Left ventricle myocardium superior (tissue), 1 donor: ENCODE results near the gene KCTD7. TPM values are rescaled to one million over a fixed set of nuclear protein-coding genes. Genes with fewer than 3 reads are reported as not detected.
A peak's percentile ranks its signal among the peaks of the same experiment; 100 is the strongest.
"Not testable (repeated sequence)": the region's sequence is repeated elsewhere in the genome, so short reads cannot be mapped to it uniquely, and the experiment has no call there.

Source experiments
- ATAC-seq: fragments of 200-7000 bp; cut with Tn5 transposase; one replicate; pipeline ENCODE4 v1.9.1; 2020; ENCODE audit warnings: mild to moderate bottlenecking, moderate library complexity
- DNase-seq: peaks from one replicate; pipeline ENCODE4 v3.0.0-alpha.2; 2020
- intact Hi-C: fragments of 100-400 bp; cut with micrococcal nuclease; formaldehyde crosslinking; loops from one replicate; pipeline ENCODE4 v1.11.0; 2022
- total RNA-seq: library from RNA; stranded (reverse); fragmentation: NEBNext Ultra II Directional; extraction: Animal tissue kit (Norgen Biotek cat#: 25700); gene quantifications from one replicate; pipeline ENCODE4 v1.2.1, GENCODE V29; 2021
- donor health status: DM: no; HTN: yes; CAD: no; lungs with severe emphysema.

Gene KCTD7
- total RNA-seq, 1 donor from 2014 or later = 8.0 TPM

GRCh38 chr7:66609176-66609575 is 19.5 kb upstream of the KCTD7 start:
- ATAC-seq (no peak), DNase-seq (no peak)
- intact Hi-C loops = no loop called here

GRCh38 chr7:66614596-66614995 is 14.1 kb upstream of the KCTD7 start:
- ATAC-seq, DNase-seq, intact Hi-C loops: not testable (repeated sequence)

GRCh38 chr7:66615699-66616098 is 13.0 kb upstream of the KCTD7 start:
- ATAC-seq (no peak), DNase-seq (no peak)
- intact Hi-C loops = no loop called here

- intact Hi-C loops = no loop called here
- no peak for DNase-seq
- ATAC-seq = no peak
These were observed 11.4 kb upstream of the KCTD7 start for GRCh38 chr7:66617295-66617694.

GRCh38 chr7:66619341-66619948 is 9.2 kb upstream of the KCTD7 start:
- DNase-seq, intact Hi-C loops, ATAC-seq: not testable (repeated sequence)

GRCh38 chr7:66626331-66626934 is 2.2 kb upstream of the KCTD7 start:
- no peak for DNase-seq
- no peak for ATAC-seq
- intact Hi-C loops = no loop called here

GRCh38 chr7:66627151-66627681 is 1.5 kb upstream of the KCTD7 start:
- intact Hi-C loops = no loop called here
- DNase-seq (no peak), ATAC-seq (no peak)

GRCh38 chr7:66627881-66628360 is 760 bp upstream of the KCTD7 start:
- intact Hi-C loops = no loop called here
- DNase-seq = no peak
- ATAC-seq = peak; percentile 36

GRCh38 chr7:66629222-66630062 is 761 bp downstream of the KCTD7 start:
- peak; percentile 49 for ATAC-seq
- intact Hi-C loops = no loop called here
- no peak for DNase-seq

GRCh38 chr7:66630531-66630930 is 1.9 kb downstream of the KCTD7 start:
- no peak for ATAC-seq
- intact Hi-C loops = no loop called here
- no peak for DNase-seq

GRCh38 chr7:66631471-66631870 is 2.8 kb downstream of the KCTD7 start:
- intact Hi-C loops = no loop called here
- DNase-seq (no peak), ATAC-seq (no peak)

GRCh38 chr7:66634816-66635215 is 6.1 kb downstream of the KCTD7 start:
- no peak for ATAC-seq
- DNase-seq = no peak
- intact Hi-C loops = no loop called here

- DNase-seq, intact Hi-C loops: not testable (repeated sequence)
- ATAC-seq = peak; percentile 50
These were observed 6.8 kb downstream of the KCTD7 start for GRCh38 chr7:66635322-66635981.

- intact Hi-C loops, DNase-seq: not testable (repeated sequence)
- ATAC-seq = peak; percentile 51
These were observed 7.4 kb downstream of the KCTD7 start for GRCh38 chr7:66635982-66636546.

GRCh38 chr7:66638309-66639099 is 9.8 kb downstream of the KCTD7 start:
- intact Hi-C loops = no loop called here
- ATAC-seq (no peak), DNase-seq (no peak)

GRCh38 chr7:66639773-66640172 is 11.1 kb downstream of the KCTD7 start:
- intact Hi-C loops = no loop called here
- no peak for ATAC-seq

GRCh38 chr7:66640802-66641525 is 12.3 kb downstream of the KCTD7 start:
- ATAC-seq (no peak), DNase-seq (no peak)
- intact Hi-C loops = no loop called here

More at GRCh38 chr7:66639773-66640172, 11.1 kb downstream of the KCTD7 start:
- DNase-seq = no peak

- intact Hi-C loops = no loop called here
- no peak for DNase-seq
- ATAC-seq = no peak
These were observed 12.8 kb downstream of the KCTD7 start for GRCh38 chr7:66641526-66641871.
